Activated CD8-positive, alpha-beta memory T cell treated with anti-CD3 and anti-CD28 coated beads, Interleukin-2, amount 50 U/mL, for 48 hours (primary cell): ENCODE data around the gene PLGRKT.
"Not testable (repeated sequence)": the region's sequence is repeated elsewhere in the genome, so short reads cannot be mapped to it uniquely, and the experiment has no call there.

Experiments
- DNase-seq: peaks from one replicate; pipeline ENCODE4 v3.0.0-alpha.2; 2020

PLGRKT gene

GRCh38 chr9:5364294-5365024 lies 73.3 kb downstream of the PLGRKT start:
- DNase-seq: no peak

DNA sequence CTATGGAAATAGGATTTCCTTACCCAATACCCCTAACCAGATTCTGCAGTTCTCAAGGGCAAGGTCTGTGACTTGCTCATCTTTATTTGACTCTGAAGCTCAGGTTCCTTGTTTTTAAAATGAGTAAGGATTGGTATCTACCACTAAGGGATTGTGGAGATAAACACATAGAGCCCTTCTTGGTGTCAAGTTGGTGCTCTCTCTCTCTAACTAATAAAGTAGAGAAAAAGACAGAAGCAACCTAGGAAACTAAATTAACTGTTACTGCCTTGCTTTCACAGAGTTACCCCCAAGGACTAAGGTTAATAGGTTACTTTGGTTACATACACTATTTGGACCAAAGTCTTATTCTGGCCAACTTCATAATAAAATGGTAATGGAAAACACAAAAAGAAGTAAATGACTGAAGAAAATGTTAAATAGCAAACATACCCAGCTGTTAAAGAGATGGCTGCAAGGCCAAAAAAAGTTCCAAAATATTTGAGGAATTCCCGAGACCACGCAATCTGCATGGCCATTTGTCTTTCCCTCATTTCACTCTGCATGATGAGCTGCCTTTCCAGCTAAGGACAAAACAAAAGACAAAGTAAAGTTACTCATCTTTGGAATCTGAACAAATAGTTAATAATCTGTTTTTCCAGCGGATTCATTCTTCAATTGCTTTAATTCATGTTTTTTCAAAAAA lies 76.3 kb downstream of the PLGRKT start:
- DNase-seq: no peak

GRCh38 chr9:5360341-5360740 lies 77.4 kb downstream of the PLGRKT start:
- DNase-seq: no peak

GRCh38 chr9:5357431-5358105 lies 80.2 kb downstream of the PLGRKT start:
- no peak for DNase-seq

GRCh38 chr9:5355817-5356216 lies 81.9 kb downstream of the PLGRKT start:
- no peak for DNase-seq

DNA sequence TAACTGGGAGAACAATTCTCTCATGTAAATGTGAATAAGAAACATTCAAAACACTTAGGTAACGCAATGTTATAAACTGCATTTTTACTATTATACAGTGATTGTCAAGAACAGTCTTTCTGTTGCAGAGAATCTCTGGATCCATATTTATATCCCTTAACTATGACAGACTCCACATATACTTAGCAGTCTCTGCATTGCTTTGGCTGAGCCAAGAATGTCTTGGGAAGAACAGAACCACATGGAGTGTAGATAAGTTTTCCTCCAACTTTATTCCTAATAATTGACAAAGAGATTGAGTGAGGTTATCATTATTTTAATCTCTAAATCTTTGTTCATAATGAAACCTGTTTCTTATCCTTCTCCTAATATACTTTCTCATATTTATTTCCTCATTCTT lies 82.5 kb downstream of the PLGRKT start:
- no peak for DNase-seq

DNA sequence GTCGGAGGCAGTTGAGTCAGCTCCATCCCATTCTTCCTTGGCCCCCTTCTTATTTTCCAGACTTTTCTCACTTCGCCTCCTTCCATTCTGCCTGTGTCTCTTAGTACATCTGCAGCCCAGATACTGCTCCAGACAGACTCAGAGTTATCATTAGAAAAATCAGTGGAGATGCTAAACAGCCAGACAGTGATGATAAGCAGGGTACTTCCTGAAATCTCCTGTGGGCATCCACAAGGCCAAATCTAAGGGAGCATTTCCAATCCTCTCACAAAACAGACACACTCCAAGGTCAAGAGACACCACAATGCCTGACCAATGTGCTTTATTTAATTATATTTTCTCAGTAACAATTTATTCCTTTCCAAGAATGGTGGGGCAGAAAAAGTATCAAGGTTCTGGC lies 83.5 kb downstream of the PLGRKT start:
- no peak for DNase-seq

- DNase-seq: no peak
Observed at GRCh38 chr9:5352637-5353248, 85.0 kb downstream of the PLGRKT start.

- DNase-seq: not testable (repeated sequence)
Observed at GRCh38 chr9:5338992-5339981, 98.4 kb downstream of the PLGRKT start, which contains the start of gene RLN1. TSS of gene RLN1 (minus strand) at chr9:5339876. CDS start at chr9:5339746, 130 bp downstream.

GRCh38 chr9:5336688-5337087 lies 101.0 kb downstream of the PLGRKT start:
- DNase-seq: no peak

- DNase-seq: not testable (repeated sequence)
Observed at GRCh38 chr9:5331276-5331675, 106.4 kb downstream of the PLGRKT start.

- DNase-seq: no peak
Observed at GRCh38 chr9:5326893-5327548, 110.7 kb downstream of the PLGRKT start.

GRCh38 chr9:5326187-5326586 lies 111.5 kb downstream of the PLGRKT start:
- DNase-seq: no peak

GRCh38 chr9:5321601-5322000 lies 116.1 kb downstream of the PLGRKT start:
- not testable (repeated sequence) for DNase-seq

DNA sequence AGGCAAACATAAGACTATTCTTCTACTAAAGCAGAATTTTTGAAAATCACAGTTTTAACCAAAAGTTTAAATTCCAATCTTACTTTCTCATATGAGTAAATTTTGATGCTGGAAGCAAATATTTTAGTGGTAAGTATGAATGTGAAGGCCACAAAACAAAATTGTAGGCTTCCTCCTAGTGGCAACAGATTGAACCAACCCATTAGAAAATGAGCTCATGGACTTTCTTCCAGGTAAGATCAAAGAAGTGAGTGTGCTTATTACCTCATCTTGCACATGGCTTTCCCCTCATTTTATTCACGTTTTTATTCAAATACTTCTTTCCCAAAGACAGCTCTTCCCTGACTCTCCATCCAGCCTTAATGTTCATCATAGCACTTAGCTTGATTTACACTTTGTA lies 116.7 kb downstream of the PLGRKT start:
- no peak for DNase-seq

DNA sequence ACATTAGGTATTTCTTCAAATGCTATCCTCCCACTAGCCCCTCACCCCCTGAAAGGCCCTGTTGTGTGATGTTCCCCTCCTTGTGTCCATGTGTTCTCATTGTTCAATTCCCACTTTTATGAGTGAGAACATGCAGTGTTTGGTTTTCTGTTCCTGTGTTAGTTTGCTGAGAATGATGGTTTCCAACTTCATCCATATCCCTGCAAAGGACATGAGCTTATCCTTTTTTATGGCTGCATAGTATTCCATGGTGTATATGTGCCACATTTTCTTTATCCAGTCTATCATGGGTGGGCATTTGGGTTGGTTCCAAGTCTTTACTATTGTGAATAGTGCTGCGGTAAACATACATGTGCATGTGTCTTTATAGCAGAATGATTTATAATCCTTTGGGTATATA lies 121.3 kb downstream of the PLGRKT start:
- not testable (repeated sequence) for DNase-seq

- DNase-seq: no peak
Observed at GRCh38 chr9:5315187-5315923, 122.4 kb downstream of the PLGRKT start.

DNA sequence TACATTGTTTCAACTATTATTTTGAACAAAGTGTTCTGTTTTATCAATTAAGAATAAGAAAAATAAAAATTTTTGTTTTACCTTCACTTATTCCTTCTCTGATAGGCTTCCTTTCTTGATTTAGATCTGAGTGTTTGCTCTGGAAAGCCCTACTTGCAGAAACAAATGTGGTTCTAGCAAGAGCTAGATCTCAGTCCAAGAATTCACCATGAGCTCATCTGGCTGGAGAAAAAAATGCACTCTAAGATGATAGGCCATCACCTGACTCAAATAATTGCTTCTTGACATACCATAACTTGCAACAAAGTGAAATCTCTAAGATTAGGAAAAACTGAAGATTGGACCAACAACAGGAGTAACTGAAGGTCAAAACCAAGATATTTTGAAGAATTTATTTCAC lies 126.9 kb downstream of the PLGRKT start:
- no peak for DNase-seq
